ENCODE data around the gene GNGT1.
"Not testable (repeated sequence)": the region's sequence is repeated elsewhere in the genome, so short reads cannot be mapped to it uniquely, and the experiment has no call there.

Gene GNGT1

GRCh38 chr7:93914581-93915066 lies 8.3 kb downstream of the GNGT1 start:
- TF ChIP-seq CTCF (IDR thresholded peaks at IDR 0.05; ENCODE audit: control extremely low read depth, extremely low read depth, low read depth, missing control alignments): no peak
- ChIA-PET POLR2A (no interaction called here), CTCF (no interaction called here)
- no peak for DNase-seq (ENCODE audit: extremely low spot score)

GRCh38 chr7:93915206-93915842 lies 9.0 kb downstream of the GNGT1 start:
- DNase-seq (ENCODE audit: extremely low spot score); CTCF ChIA-PET; POLR2A ChIA-PET: not testable (repeated sequence)

- POLR2A ChIA-PET; CTCF ChIA-PET; DNase-seq (ENCODE audit: extremely low spot score): not testable (repeated sequence)
Observed at GRCh38 chr7:93915888-93916287, 9.5 kb downstream of the GNGT1 start.

GRCh38 chr7:93916315-93916714 lies 9.9 kb downstream of the GNGT1 start:
- CTCF ChIA-PET: not testable (repeated sequence)

GRCh38 chr7:93920496-93921182 lies 14.3 kb downstream of the GNGT1 start:
- TF ChIP-seq CTCF (IDR thresholded peaks at IDR 0.05; ENCODE audit: control extremely low read depth, extremely low read depth, low read depth, missing control alignments): no peak

More at GRCh38 chr7:93916315-93916714, 9.9 kb downstream of the GNGT1 start:
- DNase-seq (ENCODE audit: extremely low spot score); POLR2A ChIA-PET: not testable (repeated sequence)

GRCh38 chr7:93921186-93921585 lies 14.8 kb downstream of the GNGT1 start:
- CTCF ChIA-PET: interaction anchor here (1.5 to 2.9 kb wide), 5 partner anchors 13 to 171 kb away, joined by 5 to 11 read pairs (median 5); no protein-coding TSS in a partner anchor
- POLR2A ChIA-PET: no interaction called here
- DNase-seq (ENCODE audit: extremely low spot score): no peak
- TF ChIP-seq CTCF (IDR thresholded peaks at IDR 0.05; ENCODE audit: control extremely low read depth, extremely low read depth, low read depth, missing control alignments): no peak

More at GRCh38 chr7:93920496-93921182, 14.3 kb downstream of the GNGT1 start:
- POLR2A ChIA-PET: no interaction called here
- DNase-seq (ENCODE audit: extremely low spot score): no peak
- CTCF ChIA-PET: interaction anchor here (1.4 to 2.9 kb wide), 5 partner anchors 12 to 186 kb away, joined by 3 to 11 read pairs (median 5); no protein-coding TSS in a partner anchor

GRCh38 chr7:93921607-93922566 lies 15.5 kb downstream of the GNGT1 start, which contains the start of gene GNG11:
Gene GNG11, plus strand, starts transcription at chr7:93921735. Its CDS starts 403 bp downstream, at chr7:93922138.
- ChIA-PET CTCF (interaction anchor here (1.5 to 2.9 kb wide), 5 partner anchors 13 to 170 kb away, joined by 5 to 11 read pairs (median 5); no protein-coding TSS in a partner anchor), POLR2A (no interaction called here)
- DNase-seq (ENCODE audit: extremely low spot score): peak; percentile 54
- TF ChIP-seq CTCF (IDR thresholded peaks at IDR 0.05; ENCODE audit: control extremely low read depth, extremely low read depth, low read depth, missing control alignments): no peak
